Fibroblast of mammary gland (primary cell): Measurements from ENCODE around the gene RORC.
"Not testable (repeated sequence)": the region's sequence is repeated elsewhere in the genome, so short reads cannot be mapped to it uniquely, and the experiment has no call there.

ENCODE experiments used
- DNase-seq: peaks from one replicate; pipeline ENCODE4 v3.0.0-alpha.2; 2010; ENCODE audit warnings: low read depth
- H3K4me3 ChIP-seq: 2 replicates; pipeline ENCODE4 v1.5.1; 2011; ENCODE audit warnings: low read depth, mild to moderate bottlenecking, low read length, moderate library complexity; ENCODE audit not compliant: control insufficient read depth
- CTCF ChIP-seq: conservative IDR thresholded peaks from 2 replicates; pipeline ENCODE4 v1.5.1; 2011; ENCODE audit warnings: low read depth, low read length, inconsistent platforms; ENCODE audit not compliant: control insufficient read depth, insufficient read depth

RORC gene

DNA sequence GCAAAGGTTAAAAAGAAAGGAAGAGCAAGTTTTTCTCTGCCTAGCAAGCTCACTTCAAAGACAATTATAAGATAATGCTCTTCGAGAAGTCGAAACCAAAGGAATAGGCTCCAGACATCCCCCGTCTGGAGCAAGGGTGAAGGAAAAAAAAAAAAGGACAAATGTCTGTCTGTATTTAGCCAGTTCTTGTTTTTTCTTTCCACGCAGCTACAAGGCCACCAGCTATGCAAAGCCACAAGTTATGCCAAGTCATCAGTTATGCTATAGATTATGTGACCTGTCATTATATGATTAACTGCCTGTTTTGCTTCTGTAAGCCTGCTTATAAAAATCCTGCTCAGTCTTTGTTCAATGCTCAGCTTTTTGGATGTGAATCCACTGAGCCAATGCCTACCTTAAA, 24.3 kb upstream of the RORC start:
- H3K4me3 ChIP-seq, result no peak overlapping the region
- no peak for TF ChIP-seq CTCF
- DNase-seq, result no peak

DNA sequence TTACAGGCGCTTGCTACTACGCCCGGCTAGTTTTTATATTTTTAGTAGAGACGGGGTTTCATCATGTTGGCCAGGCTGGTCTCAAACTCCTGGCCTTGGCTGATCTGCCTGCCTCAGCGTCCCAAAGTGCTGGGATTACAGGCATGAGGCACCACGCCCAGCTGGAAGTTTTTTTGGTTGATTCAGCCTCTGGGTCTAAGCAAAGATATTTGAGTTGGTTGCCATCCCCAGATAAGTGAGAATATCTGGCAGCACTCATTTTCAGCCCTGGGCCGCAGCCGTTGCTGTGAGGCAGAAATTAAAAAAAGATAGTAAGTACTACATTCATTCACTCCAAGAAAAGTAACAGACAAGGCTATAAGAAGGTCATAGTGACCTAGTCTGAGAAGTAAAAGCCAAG, 23.9 kb upstream of the RORC start:
- not testable (repeated sequence) for H3K4me3 ChIP-seq, DNase-seq

DNA sequence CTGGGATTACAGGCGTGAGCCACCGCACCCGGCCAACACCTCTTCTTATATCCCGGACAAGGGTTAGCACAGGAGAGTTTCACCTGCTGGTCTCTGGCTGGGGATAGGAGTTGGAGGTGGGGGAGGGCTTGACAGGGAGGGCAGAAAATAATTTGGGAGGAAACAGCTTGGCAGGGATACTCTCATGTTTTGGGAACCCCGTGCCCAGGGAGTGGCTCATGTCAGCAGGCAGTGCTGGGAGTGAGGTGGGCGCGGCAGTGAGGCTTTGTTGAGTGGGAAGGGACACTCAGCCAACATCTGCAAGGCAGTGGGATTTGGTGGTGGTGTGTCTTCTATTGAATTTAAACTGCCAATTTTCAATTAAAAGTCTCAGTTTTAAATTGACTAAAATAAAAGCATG, 23.1 kb upstream of the RORC start:
- no peak for DNase-seq
- H3K4me3 ChIP-seq, result no peak overlapping the region
- no peak for TF ChIP-seq CTCF

- no peak for DNase-seq
- no peak within 1 kb of the TSS for H3K4me3 ChIP-seq
- no peak for TF ChIP-seq CTCF
Observed at GRCh38 chr1:151853411-151853943, 21.9 kb upstream of the RORC start, which contains the start of gene THEM5. TSS of gene THEM5 (minus strand) at chr1:151853712. CDS start at chr1:151853565, 147 bp downstream.

GRCh38 chr1:151852733-151853132, 21.1 kb upstream of the RORC start:
- no peak for TF ChIP-seq CTCF
- DNase-seq, result no peak
- no peak overlapping the region for H3K4me3 ChIP-seq

DNA sequence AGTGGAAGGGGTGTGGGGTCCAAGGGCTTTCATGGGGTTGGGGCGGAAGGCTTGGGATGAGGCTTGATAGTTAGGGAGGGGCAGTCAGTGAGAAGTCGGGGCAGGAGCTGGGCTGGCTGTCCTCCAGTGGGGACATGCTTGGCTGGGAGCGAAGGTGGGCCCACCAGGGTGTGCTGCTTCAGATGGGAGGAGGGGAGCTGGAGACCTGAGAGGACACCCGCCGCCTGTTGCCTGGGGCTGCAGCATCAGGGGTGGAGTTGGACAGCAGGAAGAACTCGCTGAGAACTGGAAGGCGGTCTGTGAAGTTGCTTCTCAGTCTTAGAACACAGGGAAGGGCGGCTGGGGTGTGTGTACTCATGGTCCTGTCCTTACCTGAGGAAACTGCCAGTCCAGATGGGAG, 20.3 kb upstream of the RORC start:
- no peak for TF ChIP-seq CTCF
- DNase-seq, result no peak
- no peak overlapping the region for H3K4me3 ChIP-seq

DNA sequence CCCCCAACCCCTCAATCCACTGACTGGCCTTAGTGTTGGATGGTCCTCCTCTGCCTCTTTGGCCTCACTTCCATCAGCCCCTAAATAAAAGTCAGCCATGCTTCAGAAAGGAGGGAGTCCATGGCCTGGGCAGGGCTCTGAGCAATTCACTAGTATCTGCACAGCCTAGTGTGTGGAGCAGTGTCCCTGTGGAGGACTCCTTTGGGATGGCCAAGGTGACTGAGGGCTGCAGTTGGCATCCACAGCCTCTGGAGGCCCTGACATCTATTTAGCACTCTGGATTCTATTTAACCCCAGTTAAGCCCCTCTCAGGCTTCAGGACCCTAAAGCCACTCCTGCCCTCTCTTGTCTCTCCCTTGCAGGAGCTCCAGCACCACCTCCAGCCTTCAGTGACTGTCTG, 18.3 kb upstream of the RORC start:
- TF ChIP-seq CTCF, result no peak
- H3K4me3 ChIP-seq, result no peak overlapping the region
- no peak for DNase-seq

- no peak for TF ChIP-seq CTCF
- H3K4me3 ChIP-seq, result no peak overlapping the region
- no peak for DNase-seq
Observed at GRCh38 chr1:151849126-151849525, 17.5 kb upstream of the RORC start.
